Measurements from ENCODE around the gene SLC40A1.
A peak's percentile ranks its signal among the peaks of the same experiment; 100 is the strongest.
"Not testable (repeated sequence)": the region's sequence is repeated elsewhere in the genome, so short reads cannot be mapped to it uniquely, and the experiment has no call there.

SLC40A1 gene

DNA sequence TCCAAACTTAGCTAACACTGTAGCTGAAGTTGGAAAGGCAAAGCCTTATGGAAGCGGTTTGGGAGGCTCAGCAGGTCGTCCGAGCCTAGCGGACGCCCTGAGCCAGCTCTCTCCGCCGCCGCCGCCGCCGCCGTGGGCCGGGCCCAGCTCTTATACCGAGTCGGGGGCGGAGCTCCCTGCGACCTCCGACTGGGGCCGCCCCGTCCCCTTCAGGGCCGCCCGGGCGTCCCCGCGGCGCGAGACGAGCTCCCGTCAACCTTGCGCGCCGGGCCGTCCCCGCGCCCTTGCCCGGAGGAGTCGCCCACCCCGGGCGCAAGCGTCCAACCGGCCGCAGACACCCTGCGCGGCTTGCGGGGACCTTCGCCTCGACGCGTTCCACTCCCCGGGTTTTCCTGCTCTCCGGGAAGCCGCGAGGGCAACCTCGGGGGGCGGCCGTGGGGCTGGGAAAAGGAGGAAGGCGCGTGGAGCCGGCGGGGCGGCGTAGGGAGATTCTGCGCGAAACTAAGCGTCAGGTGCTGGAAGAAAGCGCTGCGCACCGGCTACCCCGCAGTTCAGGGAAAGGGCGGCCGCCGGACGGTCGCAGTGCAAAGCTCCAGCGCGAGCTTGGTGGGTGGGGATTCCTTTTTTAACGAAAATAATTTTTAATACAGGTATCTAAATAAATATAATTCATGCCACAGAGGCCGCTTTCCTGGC, at the start of gene SLC40A1:
Gene SLC40A1 (minus strand): TSS at position 129 of the 696 bp plus-strand sequence. CDS start 326 bp downstream, outside the sequence.
- peak; percentile 50 for DNase-seq (ENCODE audit: low read depth)

GRCh38 chr2:189629531-189630453, 49.2 kb upstream of the SLC40A1 start:
- DNase-seq (ENCODE audit: low read depth): no peak

- no peak for DNase-seq (ENCODE audit: low read depth)
Observed at GRCh38 chr2:189628817-189629530, 48.4 kb upstream of the SLC40A1 start.

GRCh38 chr2:189627789-189628188, 47.2 kb upstream of the SLC40A1 start:
- DNase-seq (ENCODE audit: low read depth): no peak

DNA sequence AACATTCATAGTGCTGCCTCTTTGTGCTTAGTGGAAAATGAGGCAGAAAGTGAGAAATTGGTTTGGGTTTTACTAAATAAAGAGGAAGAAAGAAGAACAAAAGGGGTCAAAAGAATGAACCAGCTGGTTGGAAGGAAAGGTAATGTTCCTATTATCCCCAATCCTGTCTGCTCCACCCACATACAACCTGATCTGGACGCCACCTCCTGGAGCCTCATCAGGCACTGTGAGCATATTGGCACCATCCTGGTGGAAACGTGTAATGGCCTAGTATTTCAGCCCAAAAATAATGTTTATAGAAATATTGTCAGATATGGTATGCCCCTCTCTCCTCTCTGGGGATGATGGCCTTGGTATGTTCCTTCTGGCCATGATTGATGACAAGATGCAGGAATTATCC, 45.0 kb upstream of the SLC40A1 start:
- no peak for DNase-seq (ENCODE audit: low read depth)

DNA sequence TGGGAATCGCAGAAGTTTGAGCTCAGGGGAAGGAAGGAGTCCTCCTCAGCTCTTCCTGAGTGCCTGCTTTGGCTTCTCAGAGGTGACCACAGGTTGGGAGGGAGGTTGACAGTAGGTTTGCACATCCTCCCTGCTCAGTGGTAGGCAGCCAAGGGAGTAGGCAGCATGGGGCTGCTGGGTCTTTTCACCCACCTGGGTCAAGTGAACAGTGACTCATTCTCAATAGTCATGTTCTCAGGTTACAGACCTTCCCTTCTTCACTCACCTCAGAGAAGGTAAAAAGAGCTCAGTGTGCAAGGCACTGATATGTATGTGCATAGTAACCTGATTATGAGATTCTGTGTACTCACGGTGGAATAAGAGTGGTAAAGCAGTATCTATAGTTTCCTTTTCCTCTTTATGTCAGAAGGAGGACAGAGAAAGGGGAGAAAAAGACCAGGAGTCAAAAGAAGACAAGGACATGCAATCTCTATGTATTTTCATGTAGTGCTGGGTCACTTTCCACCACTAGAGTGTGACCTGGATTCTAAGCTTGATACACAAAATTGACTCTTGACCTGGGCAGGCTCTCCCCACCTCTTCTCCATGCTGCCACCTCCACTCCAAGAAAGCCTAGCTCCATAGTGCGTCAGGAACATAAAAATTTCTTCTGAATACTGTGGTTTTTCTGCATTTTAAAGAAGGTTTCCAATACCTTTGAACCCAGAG, 44.2 kb upstream of the SLC40A1 start:
- DNase-seq (ENCODE audit: low read depth): no peak

DNA sequence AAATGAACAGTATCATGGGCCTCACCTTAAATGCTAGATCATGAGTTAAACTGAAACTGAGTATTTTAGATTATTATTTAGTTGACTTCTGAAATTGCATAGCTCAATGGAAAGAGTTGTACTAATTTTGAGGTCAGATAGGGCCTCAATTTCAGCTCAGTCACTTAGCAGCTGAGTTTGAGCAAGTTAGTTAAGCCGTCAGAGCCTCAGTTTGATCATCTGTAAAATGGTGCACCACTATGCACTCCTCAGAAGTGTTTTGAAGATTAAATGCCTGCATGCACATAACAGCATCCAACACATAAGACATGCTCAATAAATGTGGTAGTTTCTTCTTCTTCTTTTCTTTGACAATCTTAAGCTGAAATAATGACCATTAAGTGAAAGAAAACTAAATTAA, 42.5 kb upstream of the SLC40A1 start:
- DNase-seq (ENCODE audit: low read depth): no peak

- no peak for DNase-seq (ENCODE audit: low read depth)
Observed at GRCh38 chr2:189621781-189622180, 41.2 kb upstream of the SLC40A1 start.

DNA sequence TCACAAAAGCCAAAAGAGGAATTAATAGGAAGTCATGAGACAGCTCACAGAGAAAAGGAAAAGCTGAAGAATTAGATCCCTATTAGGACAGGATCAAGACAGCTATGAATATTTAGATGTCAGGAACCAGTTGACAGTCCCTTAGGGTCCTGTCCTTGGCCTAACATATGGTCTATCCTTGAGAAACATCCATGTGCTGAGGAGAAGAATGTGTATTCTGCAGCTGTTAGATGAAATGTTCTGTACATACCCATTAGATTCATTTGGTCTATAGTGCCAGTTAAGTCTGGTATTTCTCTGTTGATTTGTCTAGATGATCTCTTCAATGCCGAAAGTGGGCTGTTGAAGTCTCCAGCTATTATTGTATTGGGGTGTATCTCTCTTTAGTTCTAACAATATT, 37.6 kb upstream of the SLC40A1 start:
- no peak for DNase-seq (ENCODE audit: low read depth)

GRCh38 chr2:189614585-189614984, 34.0 kb upstream of the SLC40A1 start:
- DNase-seq (ENCODE audit: low read depth): no peak

DNA sequence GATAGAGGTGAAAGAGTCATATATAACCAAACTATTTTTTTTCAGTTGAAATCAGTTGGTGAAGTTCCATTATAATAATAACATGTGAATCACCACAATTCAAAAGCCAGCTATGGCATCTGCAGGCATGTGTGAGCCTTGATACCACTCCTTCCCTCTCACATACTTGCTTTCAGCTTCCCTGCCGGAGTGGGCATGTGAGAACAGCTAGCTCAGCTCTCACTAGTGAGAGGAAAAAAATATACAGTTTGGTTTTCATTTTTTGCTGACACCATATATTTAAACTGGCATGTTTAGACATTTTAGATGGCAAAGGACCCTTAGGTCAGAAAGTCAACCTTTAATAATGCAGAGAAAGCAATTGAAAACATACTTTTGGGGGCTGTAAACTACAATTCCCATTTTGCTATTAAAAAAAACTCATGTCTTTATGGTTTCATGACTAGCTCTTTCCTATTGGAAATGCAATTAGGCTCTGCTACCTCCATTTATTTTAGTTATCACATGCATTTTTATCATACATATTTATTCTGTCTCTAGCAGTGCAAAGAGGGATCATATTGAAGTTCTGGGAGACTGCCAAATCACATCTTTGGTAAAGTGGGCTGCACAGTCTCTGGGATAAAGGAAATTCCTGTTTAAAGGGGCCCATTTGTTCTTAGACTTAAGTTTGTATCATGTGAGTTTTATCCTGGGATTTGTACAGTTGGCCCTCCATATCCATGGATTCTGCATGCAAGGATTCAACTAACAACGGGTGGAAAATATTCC, 33.2 kb upstream of the SLC40A1 start:
- DNase-seq (ENCODE audit: low read depth): no peak

DNA sequence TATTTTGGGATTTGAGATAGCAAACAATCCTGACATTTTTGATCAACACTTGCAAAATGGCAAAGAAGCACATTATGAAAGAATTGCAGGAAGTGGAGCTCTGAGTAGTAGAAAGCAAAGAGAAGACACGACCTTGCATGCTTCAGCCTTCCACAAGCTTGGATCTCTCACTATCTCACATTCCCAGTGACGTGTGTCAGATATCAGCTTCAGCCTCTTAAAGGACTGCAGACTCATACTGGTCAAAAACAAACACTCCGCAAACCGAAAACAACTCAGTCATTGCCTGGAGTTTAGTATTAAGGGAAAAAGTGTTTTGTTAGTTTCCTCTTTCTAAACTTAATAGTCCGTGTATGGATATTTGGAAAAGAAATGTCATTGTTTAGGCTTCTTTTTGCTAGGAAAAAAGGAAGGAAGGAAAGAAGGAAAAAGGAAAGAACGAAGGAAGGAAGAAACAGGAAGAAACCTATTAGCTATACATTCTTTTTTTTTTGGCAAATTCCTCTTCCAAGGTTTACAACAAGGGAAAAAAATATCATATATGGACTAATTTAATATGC, 32.6 kb upstream of the SLC40A1 start:
- DNase-seq (ENCODE audit: low read depth): no peak

- DNase-seq (ENCODE audit: low read depth): no peak
Observed at GRCh38 chr2:189610700-189611099, 30.1 kb upstream of the SLC40A1 start.

GRCh38 chr2:189609853-189610252, 29.3 kb upstream of the SLC40A1 start:
- DNase-seq (ENCODE audit: low read depth): no peak

GRCh38 chr2:189609423-189609816, 28.8 kb upstream of the SLC40A1 start:
- DNase-seq (ENCODE audit: low read depth): no peak

GRCh38 chr2:189608795-189609422, 28.3 kb upstream of the SLC40A1 start:
- no peak for DNase-seq (ENCODE audit: low read depth)

DNA sequence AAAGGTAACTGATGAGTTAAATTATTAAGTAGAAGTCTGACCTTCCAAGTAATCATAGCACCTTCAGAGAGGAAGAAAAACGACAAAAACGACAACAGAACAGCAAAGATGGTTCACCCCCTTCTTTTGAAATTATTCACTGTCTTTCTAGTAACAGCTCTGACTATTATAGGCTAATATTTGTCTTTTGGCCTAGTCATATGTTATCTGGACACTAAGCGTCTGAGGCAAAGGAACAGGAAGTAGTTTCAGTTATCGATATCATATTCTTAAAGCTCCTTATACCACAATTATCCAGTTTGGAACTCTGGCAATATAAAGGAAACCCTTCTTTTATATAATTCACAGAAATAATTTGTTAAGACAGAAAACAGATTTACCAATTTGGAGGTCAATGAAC, 27.6 kb upstream of the SLC40A1 start:
- no peak for DNase-seq (ENCODE audit: low read depth)

DNA sequence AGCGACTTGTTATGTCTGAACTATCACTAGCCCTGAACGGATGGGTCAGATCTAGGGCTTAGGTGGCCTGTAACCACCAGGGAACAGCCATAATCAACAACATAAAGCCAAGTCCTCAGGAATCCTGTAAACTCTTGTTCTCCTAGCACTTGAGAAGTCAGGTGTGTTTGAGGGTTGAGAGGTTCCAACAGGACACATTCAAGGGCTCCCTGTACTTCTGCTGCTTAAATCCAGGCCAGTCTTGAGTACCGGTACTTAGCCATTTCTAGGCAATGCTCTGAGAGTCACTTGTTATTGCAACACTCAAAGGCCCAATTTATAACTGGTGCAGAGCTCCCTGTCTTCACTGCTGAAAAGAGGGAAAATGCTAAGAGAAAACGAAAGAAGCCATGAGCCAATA, 21.6 kb upstream of the SLC40A1 start:
- DNase-seq (ENCODE audit: low read depth): no peak

DNA sequence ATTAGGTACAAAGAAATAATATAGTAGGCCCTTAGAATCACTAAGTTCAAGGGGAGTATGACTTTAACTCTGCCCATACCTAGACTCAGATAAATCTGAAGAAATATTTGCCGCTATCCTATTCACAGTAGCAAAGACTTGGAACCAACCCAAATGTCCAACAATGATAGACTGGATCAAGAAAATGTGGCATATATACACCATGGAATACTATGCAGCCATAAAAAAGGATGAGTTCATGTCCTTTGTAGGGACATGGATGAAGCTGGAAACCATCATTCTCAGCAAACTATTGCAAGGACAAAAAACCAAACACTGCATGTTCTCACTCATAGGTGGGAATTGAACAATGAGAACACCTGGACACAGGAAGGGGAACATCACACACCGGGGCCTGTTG, 21.1 kb upstream of the SLC40A1 start:
- not testable (repeated sequence) for DNase-seq (ENCODE audit: low read depth)

DNA sequence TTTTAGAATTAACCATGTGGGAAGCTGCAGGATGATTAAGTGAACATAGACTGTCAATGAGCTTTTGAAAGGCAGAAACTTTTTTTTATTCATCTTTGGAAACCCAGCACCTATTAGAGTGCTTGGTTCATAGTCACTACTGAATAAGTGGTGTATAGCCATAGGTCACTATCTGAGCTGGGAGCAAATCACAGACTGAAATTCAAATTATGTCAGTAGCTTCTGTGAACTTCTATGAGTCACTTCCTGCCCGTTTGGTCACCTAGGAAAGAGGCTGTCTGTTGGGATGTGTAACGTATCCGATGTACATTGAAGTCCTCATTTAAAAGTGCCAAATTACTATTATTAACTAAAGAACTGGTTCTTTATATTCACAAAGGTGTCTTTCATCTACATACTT, 20.5 kb upstream of the SLC40A1 start:
- no peak for DNase-seq (ENCODE audit: low read depth)

Measured in activated T-cell treated with anti-CD3 and anti-CD28 coated beads for 24 hours (primary cell).